ENCODE measurements around the gene SH3PXD2A.

Gene SH3PXD2A

DNA sequence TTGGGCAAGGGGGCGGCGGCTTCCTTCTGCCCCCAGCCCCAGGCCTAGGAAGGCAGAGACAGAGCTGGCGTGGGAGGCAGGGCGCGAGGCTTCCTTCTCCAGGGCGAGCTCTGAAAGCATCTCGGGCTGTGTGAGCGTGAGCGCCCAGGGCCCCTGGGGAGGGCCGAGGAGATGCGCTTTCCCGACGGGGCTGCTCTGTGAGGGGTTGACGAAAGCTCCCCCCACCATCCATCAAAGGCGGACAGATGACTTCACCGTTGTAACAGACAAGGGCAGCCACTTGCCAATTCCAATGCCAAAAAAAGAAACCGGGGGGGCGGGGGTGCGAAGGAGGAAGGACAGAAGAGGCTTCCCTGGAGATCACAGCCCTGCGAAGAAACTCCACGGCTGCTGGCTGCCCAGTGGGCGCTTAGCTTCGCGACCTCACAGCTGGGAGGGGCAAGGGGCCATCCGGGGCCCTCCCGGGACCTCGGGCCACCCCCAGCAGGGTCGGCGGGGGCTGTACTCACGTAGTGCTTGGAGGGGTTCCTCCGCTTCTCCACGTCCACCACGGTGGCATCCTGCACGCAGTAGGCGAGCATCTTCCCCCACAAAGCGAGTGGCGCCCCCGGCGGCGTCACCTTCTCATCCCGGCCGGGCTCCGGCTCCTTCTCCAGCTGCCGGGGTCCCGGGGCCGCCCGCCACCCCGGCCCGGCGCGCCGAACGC lies 537 bp downstream of the SH3PXD2A start (continued):
- TF ChIP-seq, protein P1, sequence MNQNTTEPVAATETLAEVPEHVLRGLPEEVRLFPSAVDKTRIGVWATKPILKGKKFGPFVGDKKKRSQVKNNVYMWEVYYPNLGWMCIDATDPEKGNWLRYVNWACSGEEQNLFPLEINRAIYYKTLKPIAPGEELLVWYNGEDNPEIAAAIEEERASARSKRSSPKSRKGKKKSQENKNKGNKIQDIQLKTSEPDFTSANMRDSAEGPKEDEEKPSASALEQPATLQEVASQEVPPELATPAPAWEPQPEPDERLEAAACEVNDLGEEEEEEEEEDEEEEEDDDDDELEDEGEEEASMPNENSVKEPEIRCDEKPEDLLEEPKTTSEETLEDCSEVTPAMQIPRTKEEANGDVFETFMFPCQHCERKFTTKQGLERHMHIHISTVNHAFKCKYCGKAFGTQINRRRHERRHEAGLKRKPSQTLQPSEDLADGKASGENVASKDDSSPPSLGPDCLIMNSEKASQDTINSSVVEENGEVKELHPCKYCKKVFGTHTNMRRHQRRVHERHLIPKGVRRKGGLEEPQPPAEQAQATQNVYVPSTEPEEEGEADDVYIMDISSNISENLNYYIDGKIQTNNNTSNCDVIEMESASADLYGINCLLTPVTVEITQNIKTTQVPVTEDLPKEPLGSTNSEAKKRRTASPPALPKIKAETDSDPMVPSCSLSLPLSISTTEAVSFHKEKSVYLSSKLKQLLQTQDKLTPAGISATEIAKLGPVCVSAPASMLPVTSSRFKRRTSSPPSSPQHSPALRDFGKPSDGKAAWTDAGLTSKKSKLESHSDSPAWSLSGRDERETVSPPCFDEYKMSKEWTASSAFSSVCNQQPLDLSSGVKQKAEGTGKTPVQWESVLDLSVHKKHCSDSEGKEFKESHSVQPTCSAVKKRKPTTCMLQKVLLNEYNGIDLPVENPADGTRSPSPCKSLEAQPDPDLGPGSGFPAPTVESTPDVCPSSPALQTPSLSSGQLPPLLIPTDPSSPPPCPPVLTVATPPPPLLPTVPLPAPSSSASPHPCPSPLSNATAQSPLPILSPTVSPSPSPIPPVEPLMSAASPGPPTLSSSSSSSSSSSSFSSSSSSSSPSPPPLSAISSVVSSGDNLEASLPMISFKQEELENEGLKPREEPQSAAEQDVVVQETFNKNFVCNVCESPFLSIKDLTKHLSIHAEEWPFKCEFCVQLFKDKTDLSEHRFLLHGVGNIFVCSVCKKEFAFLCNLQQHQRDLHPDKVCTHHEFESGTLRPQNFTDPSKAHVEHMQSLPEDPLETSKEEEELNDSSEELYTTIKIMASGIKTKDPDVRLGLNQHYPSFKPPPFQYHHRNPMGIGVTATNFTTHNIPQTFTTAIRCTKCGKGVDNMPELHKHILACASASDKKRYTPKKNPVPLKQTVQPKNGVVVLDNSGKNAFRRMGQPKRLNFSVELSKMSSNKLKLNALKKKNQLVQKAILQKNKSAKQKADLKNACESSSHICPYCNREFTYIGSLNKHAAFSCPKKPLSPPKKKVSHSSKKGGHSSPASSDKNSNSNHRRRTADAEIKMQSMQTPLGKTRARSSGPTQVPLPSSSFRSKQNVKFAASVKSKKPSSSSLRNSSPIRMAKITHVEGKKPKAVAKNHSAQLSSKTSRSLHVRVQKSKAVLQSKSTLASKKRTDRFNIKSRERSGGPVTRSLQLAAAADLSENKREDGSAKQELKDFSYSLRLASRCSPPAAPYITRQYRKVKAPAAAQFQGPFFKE (tag by site-specific recombination; IDR thresholded peaks at IDR 0.05; ENCODE audit: borderline replicate concordance), result no peak
- TF ChIP-seq ZNF121 (tag by site-specific recombination; IDR thresholded peaks at IDR 0.05) (no peak), ZNF473 (tag by site-specific recombination; IDR thresholded peaks at IDR 0.05) (no peak), ZNF629 (tag by site-specific recombination; IDR thresholded peaks at IDR 0.05) (peak; percentile 64; the same call in 1 of the 2 replicates), EGR2 (tag by site-specific recombination; IDR thresholded peaks at IDR 0.05; ENCODE audit: low read depth) (peak; percentile 89), ZSCAN30 (tag by site-specific recombination; IDR thresholded peaks at IDR 0.05) (no peak), ZNF514 (tag by site-specific recombination; IDR thresholded peaks at IDR 0.05) (no peak), ZNF701 (tag by site-specific recombination; IDR thresholded peaks at IDR 0.05) (no peak), ZNF248 (tag by site-specific recombination; IDR thresholded peaks at IDR 0.05) (no peak), ZIC2 (tag by site-specific recombination; IDR thresholded peaks at IDR 0.05) (peak; percentile 88), ZNF664 (tag by site-specific recombination; IDR thresholded peaks at IDR 0.05) (no peak), SP2 (tag by site-specific recombination; IDR thresholded peaks at IDR 0.05) (peak; percentile 45; the same call in 1 of the 2 replicates), ZFP3 (tag by site-specific recombination; IDR thresholded peaks at IDR 0.05; ENCODE audit: low read depth) (no peak), ZNF626 (tag by site-specific recombination; IDR thresholded peaks at IDR 0.05) (no peak), ZNF184 (tag by site-specific recombination; IDR thresholded peaks at IDR 0.05) (no peak), ZNF341 (tag by site-specific recombination; IDR thresholded peaks at IDR 0.05; ENCODE audit: low read depth) (peak; percentile 68; the same call in 1 of the 2 replicates), ZFP69B (tag by site-specific recombination; IDR thresholded peaks at IDR 0.05) (peak; percentile 47; the same call in 1 of the 2 replicates), IKZF3 (tag by site-specific recombination; IDR thresholded peaks at IDR 0.05) (peak; percentile 4; the same call in 1 of the 2 replicates), ZNF404 (tag by site-specific recombination; IDR thresholded peaks at IDR 0.05) (no peak)
- TF ChIP-seq, protein P2, sequence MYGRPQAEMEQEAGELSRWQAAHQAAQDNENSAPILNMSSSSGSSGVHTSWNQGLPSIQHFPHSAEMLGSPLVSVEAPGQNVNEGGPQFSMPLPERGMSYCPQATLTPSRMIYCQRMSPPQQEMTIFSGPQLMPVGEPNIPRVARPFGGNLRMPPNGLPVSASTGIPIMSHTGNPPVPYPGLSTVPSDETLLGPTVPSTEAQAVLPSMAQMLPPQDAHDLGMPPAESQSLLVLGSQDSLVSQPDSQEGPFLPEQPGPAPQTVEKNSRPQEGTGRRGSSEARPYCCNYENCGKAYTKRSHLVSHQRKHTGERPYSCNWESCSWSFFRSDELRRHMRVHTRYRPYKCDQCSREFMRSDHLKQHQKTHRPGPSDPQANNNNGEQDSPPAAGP (tag by site-specific recombination; IDR thresholded peaks at IDR 0.05), result 0 out of 2 replicates have a peak, but pooled peaks have one; percentile 66
- TF ChIP-seq, protein P3, sequence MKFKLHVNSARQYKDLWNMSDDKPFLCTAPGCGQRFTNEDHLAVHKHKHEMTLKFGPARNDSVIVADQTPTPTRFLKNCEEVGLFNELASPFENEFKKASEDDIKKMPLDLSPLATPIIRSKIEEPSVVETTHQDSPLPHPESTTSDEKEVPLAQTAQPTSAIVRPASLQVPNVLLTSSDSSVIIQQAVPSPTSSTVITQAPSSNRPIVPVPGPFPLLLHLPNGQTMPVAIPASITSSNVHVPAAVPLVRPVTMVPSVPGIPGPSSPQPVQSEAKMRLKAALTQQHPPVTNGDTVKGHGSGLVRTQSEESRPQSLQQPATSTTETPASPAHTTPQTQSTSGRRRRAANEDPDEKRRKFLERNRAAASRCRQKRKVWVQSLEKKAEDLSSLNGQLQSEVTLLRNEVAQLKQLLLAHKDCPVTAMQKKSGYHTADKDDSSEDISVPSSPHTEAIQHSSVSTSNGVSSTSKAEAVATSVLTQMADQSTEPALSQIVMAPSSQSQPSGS (tag by site-specific recombination; IDR thresholded peaks at IDR 0.05; ENCODE audit: low read depth), result no peak
- TF ChIP-seq, protein P4, sequence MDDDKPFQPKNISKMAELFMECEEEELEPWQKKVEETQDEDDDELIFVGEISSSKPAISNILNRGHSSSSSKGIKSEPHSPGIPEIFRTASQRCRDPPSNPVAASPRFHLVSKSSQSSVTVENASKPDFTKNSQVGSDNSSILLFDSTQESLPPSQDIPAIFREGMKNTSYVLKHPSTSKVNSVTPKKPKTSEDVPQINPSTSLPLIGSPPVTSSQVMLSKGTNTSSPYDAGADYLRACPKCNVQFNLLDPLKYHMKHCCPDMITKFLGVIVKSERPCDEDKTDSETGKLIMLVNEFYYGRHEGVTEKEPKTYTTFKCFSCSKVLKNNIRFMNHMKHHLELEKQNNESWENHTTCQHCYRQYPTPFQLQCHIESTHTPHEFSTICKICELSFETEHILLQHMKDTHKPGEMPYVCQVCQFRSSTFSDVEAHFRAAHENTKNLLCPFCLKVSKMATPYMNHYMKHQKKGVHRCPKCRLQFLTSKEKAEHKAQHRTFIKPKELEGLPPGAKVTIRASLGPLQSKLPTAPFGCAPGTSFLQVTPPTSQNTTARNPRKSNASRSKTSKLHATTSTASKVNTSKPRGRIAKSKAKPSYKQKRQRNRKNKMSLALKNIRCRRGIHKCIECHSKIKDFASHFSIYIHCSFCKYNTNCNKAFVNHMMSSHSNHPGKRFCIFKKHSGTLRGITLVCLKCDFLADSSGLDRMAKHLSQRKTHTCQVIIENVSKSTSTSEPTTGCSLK (tag by site-specific recombination; IDR thresholded peaks at IDR 0.05), result no peak
- TF ChIP-seq, protein P5, sequence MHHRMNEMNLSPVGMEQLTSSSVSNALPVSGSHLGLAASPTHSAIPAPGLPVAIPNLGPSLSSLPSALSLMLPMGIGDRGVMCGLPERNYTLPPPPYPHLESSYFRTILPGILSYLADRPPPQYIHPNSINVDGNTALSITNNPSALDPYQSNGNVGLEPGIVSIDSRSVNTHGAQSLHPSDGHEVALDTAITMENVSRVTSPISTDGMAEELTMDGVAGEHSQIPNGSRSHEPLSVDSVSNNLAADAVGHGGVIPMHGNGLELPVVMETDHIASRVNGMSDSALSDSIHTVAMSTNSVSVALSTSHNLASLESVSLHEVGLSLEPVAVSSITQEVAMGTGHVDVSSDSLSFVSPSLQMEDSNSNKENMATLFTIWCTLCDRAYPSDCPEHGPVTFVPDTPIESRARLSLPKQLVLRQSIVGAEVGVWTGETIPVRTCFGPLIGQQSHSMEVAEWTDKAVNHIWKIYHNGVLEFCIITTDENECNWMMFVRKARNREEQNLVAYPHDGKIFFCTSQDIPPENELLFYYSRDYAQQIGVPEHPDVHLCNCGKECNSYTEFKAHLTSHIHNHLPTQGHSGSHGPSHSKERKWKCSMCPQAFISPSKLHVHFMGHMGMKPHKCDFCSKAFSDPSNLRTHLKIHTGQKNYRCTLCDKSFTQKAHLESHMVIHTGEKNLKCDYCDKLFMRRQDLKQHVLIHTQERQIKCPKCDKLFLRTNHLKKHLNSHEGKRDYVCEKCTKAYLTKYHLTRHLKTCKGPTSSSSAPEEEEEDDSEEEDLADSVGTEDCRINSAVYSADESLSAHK (tag by site-specific recombination; IDR thresholded peaks at IDR 0.05), result no peak
- TF ChIP-seq, protein P6, sequence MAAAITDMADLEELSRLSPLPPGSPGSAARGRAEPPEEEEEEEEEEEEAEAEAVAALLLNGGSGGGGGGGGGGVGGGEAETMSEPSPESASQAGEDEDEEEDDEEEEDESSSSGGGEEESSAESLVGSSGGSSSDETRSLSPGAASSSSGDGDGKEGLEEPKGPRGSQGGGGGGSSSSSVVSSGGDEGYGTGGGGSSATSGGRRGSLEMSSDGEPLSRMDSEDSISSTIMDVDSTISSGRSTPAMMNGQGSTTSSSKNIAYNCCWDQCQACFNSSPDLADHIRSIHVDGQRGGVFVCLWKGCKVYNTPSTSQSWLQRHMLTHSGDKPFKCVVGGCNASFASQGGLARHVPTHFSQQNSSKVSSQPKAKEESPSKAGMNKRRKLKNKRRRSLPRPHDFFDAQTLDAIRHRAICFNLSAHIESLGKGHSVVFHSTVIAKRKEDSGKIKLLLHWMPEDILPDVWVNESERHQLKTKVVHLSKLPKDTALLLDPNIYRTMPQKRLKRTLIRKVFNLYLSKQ (tag by site-specific recombination; IDR thresholded peaks at IDR 0.05; ENCODE audit: borderline replicate concordance), result no peak
